ENCODE data around the gene SERPINB2. TPM values are rescaled to one million over a fixed set of nuclear protein-coding genes. Genes with fewer than 3 reads are reported as not detected.

The SERPINB2 gene
- polyA plus RNA-seq, 1 donor (not counting 4 experiments of a cell fraction or from before 2014, with no cell fraction given): 733 TPM

GRCh38 chr18:63869851-63870250 is 17.7 kb upstream of the SERPINB2 start:
- Histone ChIP-seq H4K20me1 (ENCODE audit: control insufficient read depth, extremely low read depth, insufficient read depth, low read length) (no peaks in the 10 kb centered on the region), H3K4me2 (ENCODE audit: control insufficient read depth, extremely low read depth, insufficient read depth, low read depth, low read length) (peak overlapping the region; percentile 53), H3K9me3 (ENCODE audit: control insufficient read depth, low read depth, low read length) (no peaks in the 10 kb centered on the region), H3K79me2 (ENCODE audit: control insufficient read depth, insufficient read depth, low read length) (no peaks in the 10 kb centered on the region), H3K27me3 (ENCODE audit: control insufficient read depth, extremely low read depth, insufficient read depth, low read length) (no peaks in the 10 kb centered on the region), H3K36me3 (ENCODE audit: control insufficient read depth in 2 of 2, extremely low read depth in 1 of 2, insufficient read depth in 2 of 2, low read length in 2 of 2) (no peaks in the 10 kb centered on the region), H3K4me1 (ENCODE audit: control insufficient read depth, extremely low read depth, insufficient read depth, low read length) (peaks cover 38% of the 10 kb centered on the region), H3K9me1 (ENCODE audit: control insufficient read depth, extremely low read depth, insufficient read depth, low read length) (no peaks in the 10 kb centered on the region), H3K9ac (ENCODE audit: control insufficient read depth, extremely low read depth, insufficient read depth, low read length) (peak overlapping the region; percentile 65), H3K4me3 (ENCODE audit: control insufficient read depth in 2 of 3, extremely low read depth in 1 of 3, insufficient read depth in 2 of 3, low read depth in 1 of 3, low read length in 3 of 3) (peak overlapping the region in 1 of 3 experiments; percentile 15), H2AFZ (ENCODE audit: control insufficient read depth, low read length) (no peak overlapping the region), H3K27ac (ENCODE audit: control insufficient read depth, insufficient read depth, low read length) (peak overlapping the region; percentile 91)
- dilution Hi-C loops (cut with MboI; ENCODE audit: extremely low pct_ligation_motif_present, low sequenced_read_pairs): no loop called here
- DNase-seq (ENCODE audit: low read depth, low spot score) (no peak), FAIRE-seq (no peak)
- TF ChIP-seq CTCF (optimal IDR thresholded peaks at IDR 0.05 in 1 of 3, IDR thresholded peaks at IDR 0.05 in 1 of 3, conservative IDR thresholded peaks at IDR 0.05 in 1 of 3; ENCODE audit: extremely low read depth in 1 of 3, insufficient read depth in 2 of 3, low read length in 3 of 3) (no peak), EZH2 (IDR thresholded peaks at IDR 0.05; ENCODE audit: low read length) (no peak)

- no peak overlapping the region for H3K27ac ChIP-seq (ENCODE audit: control insufficient read depth, insufficient read depth, low read length)
- H3K79me2 ChIP-seq (ENCODE audit: control insufficient read depth, insufficient read depth, low read length): no peaks in the 10 kb centered on the region
- TF ChIP-seq EZH2 (IDR thresholded peaks at IDR 0.05; ENCODE audit: low read length): no peak
- TF ChIP-seq CTCF (optimal IDR thresholded peaks at IDR 0.05 in 1 of 3, IDR thresholded peaks at IDR 0.05 in 1 of 3, conservative IDR thresholded peaks at IDR 0.05 in 1 of 3; ENCODE audit: extremely low read depth in 1 of 3, insufficient read depth in 2 of 3, low read length in 3 of 3): no peak
- FAIRE-seq (no peak), DNase-seq (ENCODE audit: low read depth, low spot score) (no peak)
- H3K9ac ChIP-seq (ENCODE audit: control insufficient read depth, extremely low read depth, insufficient read depth, low read length): no peak overlapping the region
- no peaks in the 10 kb centered on the region for H3K9me3 ChIP-seq (ENCODE audit: control insufficient read depth, low read depth, low read length)
- H3K4me2 ChIP-seq (ENCODE audit: control insufficient read depth, extremely low read depth, insufficient read depth, low read depth, low read length): no peak overlapping the region
- no peak overlapping the region for H3K4me3 ChIP-seq (ENCODE audit: control insufficient read depth in 2 of 3, extremely low read depth in 1 of 3, insufficient read depth in 2 of 3, low read depth in 1 of 3, low read length in 3 of 3)
- H3K4me1 ChIP-seq (ENCODE audit: control insufficient read depth, extremely low read depth, insufficient read depth, low read length): peaks cover 36% of the 10 kb centered on the region
- no peaks in the 10 kb centered on the region for H4K20me1 ChIP-seq (ENCODE audit: control insufficient read depth, extremely low read depth, insufficient read depth, low read length)
- dilution Hi-C loops (cut with MboI; ENCODE audit: extremely low pct_ligation_motif_present, low sequenced_read_pairs): no loop called here
- H3K27me3 ChIP-seq (ENCODE audit: control insufficient read depth, extremely low read depth, insufficient read depth, low read length): no peaks in the 10 kb centered on the region
- H3K9me1 ChIP-seq (ENCODE audit: control insufficient read depth, extremely low read depth, insufficient read depth, low read length): no peaks in the 10 kb centered on the region
- no peak overlapping the region for H2AFZ ChIP-seq (ENCODE audit: control insufficient read depth, low read length)
- H3K36me3 ChIP-seq (ENCODE audit: control insufficient read depth in 2 of 2, extremely low read depth in 1 of 2, insufficient read depth in 2 of 2, low read length in 2 of 2): no peaks in the 10 kb centered on the region
Observed at GRCh38 chr18:63871836-63872235, 15.7 kb upstream of the SERPINB2 start.
